IPS-18c (cell line): ENCODE data around the gene OXER1.

Source experiments
- H3K4me3 ChIP-seq: 2 replicates; pipeline ENCODE4 v1.7.0; 2013; ENCODE audit warnings: low read depth, mild to moderate bottlenecking, low read length, moderate library complexity; ENCODE audit not compliant: insufficient read depth
- H3K9me3 ChIP-seq: one replicate; pipeline ENCODE4 v1.6.1; 2013; ENCODE audit warnings: mild to moderate bottlenecking, low read length, moderate library complexity; ENCODE audit not compliant: control insufficient read depth, insufficient read depth

Gene OXER1

DNA sequence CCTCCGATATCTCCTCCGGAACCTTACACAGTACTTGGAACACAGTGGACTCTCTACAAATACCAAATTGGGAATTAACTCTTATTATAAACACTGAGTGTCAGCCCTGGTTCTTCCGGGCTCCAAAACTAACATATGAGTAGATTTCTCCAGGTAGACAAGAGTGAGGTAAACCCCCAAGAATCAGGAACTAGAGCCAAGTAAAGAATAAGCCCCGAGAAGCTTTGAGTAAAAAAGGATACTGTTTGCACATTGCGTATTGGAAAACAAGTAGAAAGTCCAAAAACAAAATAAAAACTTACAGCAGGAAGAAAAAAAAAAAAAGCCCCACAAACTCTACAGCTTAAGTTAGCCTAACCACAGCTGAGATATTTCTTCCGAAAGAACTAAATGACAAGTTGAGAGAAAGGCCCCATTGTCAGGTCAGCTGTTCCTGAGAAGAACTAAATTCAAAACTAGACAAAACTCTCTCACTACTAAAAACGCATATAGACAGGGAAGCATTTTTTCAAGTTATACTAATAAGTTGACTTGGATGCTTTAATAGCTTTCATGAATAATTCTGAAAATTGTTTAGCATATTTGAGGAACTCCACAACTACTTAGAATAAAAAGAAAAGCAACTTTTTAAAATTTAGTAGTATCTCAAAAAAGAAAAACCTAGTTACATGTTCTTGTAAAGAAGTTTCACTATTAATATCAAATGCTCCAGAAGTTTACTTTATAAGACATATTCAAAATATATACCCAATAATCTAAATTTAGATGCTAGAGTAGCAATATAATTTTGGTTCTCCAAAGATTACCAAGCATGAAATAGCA, 32.7 kb upstream of the OXER1 start:
- Histone ChIP-seq H3K4me3 (no peak overlapping the region), H3K9me3 (no peaks in the 10 kb centered on the region)

- Histone ChIP-seq H3K9me3 (no peaks in the 10 kb centered on the region), H3K4me3 (no peak overlapping the region)
Measured at GRCh38 chr2:42795841-42796301, 31.9 kb upstream of the OXER1 start.

- Histone ChIP-seq H3K9me3 (no peaks in the 10 kb centered on the region), H3K4me3 (no peak overlapping the region)
Measured at GRCh38 chr2:42795275-42795674, 31.3 kb upstream of the OXER1 start.

GRCh38 chr2:42794271-42795046, 30.5 kb upstream of the OXER1 start:
- Histone ChIP-seq H3K9me3 (no peaks in the 10 kb centered on the region), H3K4me3 (no peak overlapping the region)

- Histone ChIP-seq H3K9me3 (no peaks in the 10 kb centered on the region), H3K4me3 (peak overlapping the region; percentile 67)
Measured at GRCh38 chr2:42793334-42794270, 29.7 kb upstream of the OXER1 start.

DNA sequence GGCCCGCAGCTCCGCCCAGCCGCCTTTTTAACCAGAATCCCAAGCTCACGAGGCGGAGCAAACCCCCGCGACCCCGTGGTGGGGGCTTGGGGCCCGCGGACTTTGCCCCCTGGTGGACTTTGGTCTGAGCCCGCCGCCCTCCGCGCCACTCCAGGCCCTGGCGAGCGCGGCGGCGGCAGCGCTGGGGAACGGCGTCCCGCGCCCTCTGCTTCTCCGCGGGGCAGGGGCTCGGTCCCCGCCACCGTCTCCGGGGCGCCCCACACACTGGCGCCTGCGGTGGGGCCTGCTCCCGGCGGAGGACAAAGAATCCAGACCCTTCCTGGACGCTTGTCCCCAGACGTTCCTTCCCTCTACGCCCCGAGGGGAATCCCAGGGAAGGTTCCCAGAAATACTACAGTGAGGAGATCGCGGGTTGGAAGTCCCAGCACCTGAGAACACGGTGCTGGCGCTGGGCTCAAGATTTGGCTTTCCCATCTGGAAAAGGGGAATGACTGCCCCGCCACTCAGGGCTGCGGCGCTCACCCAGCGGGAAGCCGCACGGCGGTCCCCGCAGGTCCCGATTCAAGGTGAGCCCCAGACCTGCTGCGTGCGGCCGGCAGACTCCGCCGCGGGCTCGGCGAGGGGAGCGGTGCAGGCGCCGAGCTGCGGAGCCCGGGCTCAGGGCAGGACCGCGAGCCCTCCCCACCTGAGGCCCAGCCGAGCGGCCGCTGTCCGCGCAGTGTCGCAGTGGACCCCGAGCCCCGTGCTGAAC, 28.8 kb upstream of the OXER1 start, which contains the start of gene HAAO:
Gene HAAO, minus strand, starts transcription at position 1 of the 751 bp plus-strand sequence. CDS start 47 bp downstream, outside the sequence.
- Histone ChIP-seq H3K9me3 (no peaks in the 10 kb centered on the region), H3K4me3 (peak within 1 kb of the TSS; percentile 67)

DNA sequence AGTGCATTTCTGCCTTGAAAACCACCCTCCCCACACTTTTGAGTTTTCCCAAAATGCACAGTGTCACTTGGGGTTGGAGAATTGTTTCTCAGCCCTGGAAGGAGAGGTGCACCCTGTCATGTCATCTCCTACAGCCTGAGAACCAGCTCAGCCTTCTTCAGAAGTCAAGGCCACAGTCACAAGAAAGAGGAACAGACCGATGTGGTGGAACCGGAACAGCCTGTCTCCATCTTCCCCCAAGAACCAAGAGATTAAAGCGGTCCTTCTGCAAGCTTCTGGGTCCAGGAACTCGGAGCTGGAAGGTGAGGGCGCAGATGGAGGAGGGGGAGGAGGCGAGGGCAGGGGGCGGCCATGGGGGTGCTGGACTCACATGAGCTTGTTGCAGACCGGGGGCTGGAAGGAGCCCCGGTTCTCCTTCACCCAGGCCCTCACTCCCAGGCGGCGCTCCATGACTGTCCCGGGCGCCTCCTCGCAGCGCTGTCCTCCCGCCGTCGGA, 28.2 kb upstream of the OXER1 start:
- peak overlapping the region; percentile 67 for H3K4me3 ChIP-seq
- H3K9me3 ChIP-seq: no peaks in the 10 kb centered on the region

GRCh38 chr2:42791606-42792005, 27.7 kb upstream of the OXER1 start:
- Histone ChIP-seq H3K4me3 (peak overlapping the region; percentile 67; the same call in 1 of the 2 replicates), H3K9me3 (no peaks in the 10 kb centered on the region)

- Histone ChIP-seq H3K4me3 (no peak overlapping the region), H3K9me3 (no peaks in the 10 kb centered on the region)
Measured at GRCh38 chr2:42789751-42790150, 25.8 kb upstream of the OXER1 start.

GRCh38 chr2:42788882-42789281, 24.9 kb upstream of the OXER1 start:
- Histone ChIP-seq H3K9me3 (no peaks in the 10 kb centered on the region), H3K4me3 (no peak overlapping the region)

DNA sequence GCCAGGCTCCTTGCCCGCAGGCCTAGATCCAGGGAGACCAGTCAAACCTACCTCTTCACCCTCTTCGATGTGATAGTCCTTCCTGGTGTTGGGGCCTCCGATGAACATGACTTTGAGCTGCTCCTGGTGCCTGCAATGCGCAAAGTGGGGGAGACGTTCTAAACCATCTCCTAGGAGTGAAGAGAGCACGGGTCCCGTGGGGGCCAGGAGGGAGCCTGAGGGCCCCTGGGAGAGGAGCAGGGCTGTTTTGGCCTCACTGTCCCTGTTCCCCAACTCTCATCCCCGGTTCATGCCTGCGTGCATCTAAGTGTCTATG, 24.5 kb upstream of the OXER1 start:
- no peaks in the 10 kb centered on the region for H3K9me3 ChIP-seq
- H3K4me3 ChIP-seq: no peak overlapping the region

DNA sequence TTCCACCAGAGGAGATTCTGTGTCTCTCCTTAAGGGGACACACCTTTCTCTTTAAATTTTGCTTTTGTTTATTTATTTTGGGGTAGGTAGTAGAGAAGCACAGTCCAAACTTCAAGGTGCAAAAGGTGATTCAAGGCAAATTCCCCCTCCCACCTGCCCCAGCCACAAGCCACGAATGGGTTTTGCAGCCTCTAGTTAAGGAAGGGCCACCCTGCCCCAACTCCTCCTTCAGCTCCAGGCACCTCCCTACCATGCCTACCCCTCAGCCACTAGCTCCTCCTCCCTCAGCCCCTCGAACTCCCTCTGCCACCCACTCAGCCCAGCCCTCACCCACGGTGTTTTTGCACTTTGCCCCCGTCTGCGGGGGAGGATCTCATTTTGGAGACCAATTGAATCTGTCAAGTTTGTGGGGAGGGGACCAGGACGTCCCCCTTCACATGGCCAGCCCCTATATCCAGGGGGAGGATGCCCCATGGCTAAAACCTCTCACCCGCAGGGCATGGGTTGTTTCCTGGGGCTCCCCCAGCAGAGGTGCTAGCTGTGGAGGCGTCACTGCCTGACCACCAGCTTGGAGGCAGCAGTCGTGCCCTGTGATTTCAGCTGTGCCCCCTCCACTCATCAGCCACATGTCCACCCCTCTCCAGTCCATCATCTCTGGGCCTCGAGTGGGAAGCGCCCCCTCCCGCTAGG, 24.0 kb upstream of the OXER1 start:
- Histone ChIP-seq H3K4me3 (no peak overlapping the region), H3K9me3 (no peaks in the 10 kb centered on the region)

DNA sequence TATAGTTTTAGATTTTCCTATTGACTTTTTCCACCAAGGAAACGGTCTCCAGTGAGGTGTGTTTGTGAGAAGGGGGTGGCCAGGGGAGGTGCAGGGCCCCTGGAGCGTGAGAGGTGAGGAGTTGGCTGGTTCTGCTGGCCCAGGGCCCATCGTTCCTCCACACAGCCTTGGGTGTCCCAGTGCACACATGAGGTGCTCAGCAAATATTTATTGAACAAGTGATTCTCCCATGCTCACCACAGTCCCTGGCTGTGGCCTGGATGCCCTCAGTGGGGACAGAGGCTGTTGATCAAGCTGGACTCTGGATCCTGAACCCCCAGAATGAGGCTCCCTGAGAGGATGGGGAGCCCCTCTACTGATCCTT, 23.5 kb upstream of the OXER1 start:
- H3K4me3 ChIP-seq: no peak overlapping the region
- H3K9me3 ChIP-seq: no peaks in the 10 kb centered on the region

DNA sequence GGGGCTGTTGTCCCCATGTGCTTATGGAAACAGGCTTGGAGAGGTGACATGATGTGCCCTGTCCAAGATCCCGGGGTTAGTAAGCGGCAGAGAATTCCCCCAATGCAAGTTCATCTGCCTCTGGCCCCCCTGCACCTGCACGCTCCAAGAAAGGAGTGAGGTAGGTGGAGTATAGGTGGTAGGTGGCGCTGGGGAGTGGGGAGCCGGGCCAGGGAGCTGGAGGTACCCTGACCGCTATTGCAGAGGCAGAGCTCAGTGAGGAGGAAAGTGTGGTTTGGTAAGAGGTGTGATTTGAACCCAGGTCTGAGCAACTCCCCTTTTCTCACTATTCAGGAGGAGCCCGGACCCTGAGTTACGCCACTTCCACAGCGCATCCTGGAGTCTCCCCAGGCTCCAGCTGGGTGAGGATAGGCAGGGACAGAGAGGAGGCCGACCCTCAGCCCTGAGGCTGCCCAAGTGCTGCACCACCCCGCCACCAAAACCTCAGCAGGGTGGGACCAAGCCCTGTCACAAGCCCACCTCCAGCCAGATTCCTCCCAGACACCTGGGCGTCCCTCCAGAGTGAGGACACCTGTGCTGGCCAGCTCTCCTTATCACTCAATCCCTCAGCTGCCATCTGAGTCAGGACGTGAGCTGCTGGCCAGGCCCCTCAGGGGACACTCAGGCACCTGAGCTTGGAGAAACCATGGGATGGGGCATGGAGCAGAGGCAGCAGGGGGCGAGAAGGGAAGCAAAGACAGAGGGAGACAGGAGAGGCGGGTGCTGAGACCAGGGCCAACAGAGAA, 22.8 kb upstream of the OXER1 start:
- Histone ChIP-seq H3K9me3 (peaks cover 2% of the 10 kb centered on the region), H3K4me3 (no peak overlapping the region)

DNA sequence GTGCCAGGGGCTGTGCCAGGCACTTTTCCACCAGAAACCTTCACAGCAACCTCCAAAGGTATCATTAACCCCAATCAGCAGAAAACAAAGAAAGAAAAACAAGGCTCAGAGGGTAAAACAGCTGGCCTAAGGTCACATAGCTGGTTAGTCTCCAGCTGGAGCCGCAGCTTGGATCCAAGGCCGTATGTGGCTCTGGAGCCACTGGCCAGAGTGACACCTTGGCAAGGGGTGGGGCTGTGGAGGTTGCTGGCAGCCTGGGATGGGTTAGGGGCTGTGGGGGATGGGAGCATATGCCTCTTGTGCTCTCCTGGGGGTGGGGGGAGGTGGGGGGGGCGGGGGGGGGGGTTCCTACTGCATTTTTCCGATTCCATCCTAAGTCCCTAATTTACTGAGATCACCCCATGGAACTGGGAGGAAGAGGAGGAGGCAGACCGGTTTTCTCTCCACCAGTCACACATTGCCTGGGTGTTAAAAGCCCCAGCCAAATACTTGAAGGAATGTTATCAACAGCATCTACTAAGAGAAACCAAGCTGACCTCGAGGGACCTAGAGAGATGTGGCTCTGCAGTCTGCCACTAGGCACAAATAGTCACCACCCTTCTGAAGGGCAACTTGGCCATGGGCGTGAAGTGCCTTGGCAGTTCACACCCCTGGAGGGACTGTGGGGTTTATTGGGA, 20.4 kb upstream of the OXER1 start:
- peaks cover 4% of the 10 kb centered on the region for H3K9me3 ChIP-seq

More for the DNA sequence above, 20.4 kb upstream of the OXER1 start:
- no peak overlapping the region for H3K4me3 ChIP-seq
